GM23248 (cell line): ENCODE data around the gene VKORC1. TPM values are rescaled to one million over a fixed set of nuclear protein-coding genes. Genes with fewer than 3 reads are reported as not detected.
A peak's percentile ranks its signal among the peaks of the same experiment; 100 is the strongest.
"Not testable (repeated sequence)": the region's sequence is repeated elsewhere in the genome, so short reads cannot be mapped to it uniquely, and the experiment has no call there.

Experiments
- DNase-seq: peaks from one replicate; pipeline ENCODE4 v3.0.0-alpha.2; 2015
- H2AFZ ChIP-seq: fragments of 200-600 bp; sonication (generic); 2 replicates; pipeline ENCODE4 v1.6.1; 2016; ENCODE audit warnings: antibody characterized with exemption
- H3F3A ChIP-seq: fragments of 200-600 bp; sonication (generic); 2 replicates; pipeline ENCODE4 v1.6.1; 2016; ENCODE audit warnings: mild to moderate bottlenecking, antibody characterized with exemption, mixed run types; ENCODE audit not compliant: insufficient read depth
- H3K27ac ChIP-seq: fragments of 200-600 bp; sonication (generic); 2 replicates; pipeline ENCODE4 v1.5.1; 2016; ENCODE audit warnings: mild to moderate bottlenecking
- H3K27me3 ChIP-seq: fragments of 200-600 bp; sonication (generic); replicated peaks from 2 replicates; pipeline ENCODE4 v1.6.1; 2016; ENCODE audit warnings: mild to moderate bottlenecking; ENCODE audit not compliant: insufficient read depth
- H3K36me3 ChIP-seq: fragments of 200-600 bp; sonication (generic); 2 replicates; pipeline ENCODE4 v1.6.1; 2016; ENCODE audit warnings: low read depth, mild to moderate bottlenecking
- H3K4me1 ChIP-seq: fragments of 200-600 bp; sonication (generic); 2 replicates; pipeline ENCODE4 v1.6.1; 2016; ENCODE audit warnings: mild to moderate bottlenecking; ENCODE audit not compliant: insufficient read depth
- H3K4me2 ChIP-seq: fragments of 200-600 bp; sonication (generic); one replicate; pipeline ENCODE4 v1.6.1; 2016; ENCODE audit warnings: mild to moderate bottlenecking; ENCODE audit not compliant: unreplicated experiment
- H3K4me3 ChIP-seq: fragments of 200-600 bp; sonication (generic); 2 replicates; pipeline ENCODE4 v1.5.1; 2016; ENCODE audit warnings: mild to moderate bottlenecking
- H3K79me2 ChIP-seq: fragments of 200-600 bp; sonication (generic); 2 replicates; pipeline ENCODE4 v1.6.1; 2016; ENCODE audit warnings: mild to moderate bottlenecking; ENCODE audit not compliant: insufficient read depth
- H3K9ac ChIP-seq: fragments of 200-600 bp; sonication (generic); 2 replicates; pipeline ENCODE4 v1.6.1; 2016; ENCODE audit warnings: mild to moderate bottlenecking
- H3K9me2 ChIP-seq: fragments of 200-600 bp; sonication (generic); 2 replicates; pipeline ENCODE4 v1.6.1; 2016; ENCODE audit warnings: mixed run types, mild to moderate bottlenecking, moderate library complexity; ENCODE audit not compliant: insufficient read depth
- H3K9me3 ChIP-seq: fragments of 200-600 bp; sonication (generic); one replicate; pipeline ENCODE4 v1.6.1; 2017; ENCODE audit warnings: low read depth
- H4K20me1 ChIP-seq: fragments of 200-600 bp; sonication (generic); 2 replicates; pipeline ENCODE4 v1.6.0; 2016; ENCODE audit not compliant: insufficient read depth
- EZH2 ChIP-seq: fragments of 200-600 bp; sonication (generic); IDR thresholded peaks from 2 replicates; pipeline ENCODE4 v1.6.1; 2018; ENCODE audit warnings: antibody characterized with exemption, mild to moderate bottlenecking; ENCODE audit not compliant: insufficient read depth, poor library complexity, severe bottlenecking
- EZH2phosphoT487 ChIP-seq: fragments of 200-600 bp; sonication (generic); IDR thresholded peaks from 2 replicates; pipeline ENCODE4 v1.6.1; 2018; ENCODE audit warnings: antibody characterized with exemption, moderate library complexity, mild to moderate bottlenecking, low read depth; ENCODE audit not compliant: insufficient read depth
- WGBS, 2 experiments: methylation state at CpG; one replicate each; pipeline ENCODE4 v1.1.6; 2015 to 2017; ENCODE audit warnings: low lambda C conversion rate in 2 of 2, low coverage in 1 of 2; ENCODE audit errors: missing lambda C conversion rate in 2 of 2; 5-methylcytosine and 5-hydroxymethylcytosine counted together
- in situ Hi-C: fragments of 300-500 bp; cut with MboI; formaldehyde crosslinking; loops from 2 replicates; pipeline ENCODE4 v1.15.0; 2020
- polyA plus RNA-seq: library from polyadenylated mRNA; unstranded; fragments of >200 nt; fragmentation: Nextera tagmentation; extraction: Ambion mirVana; gene quantifications from 2 replicates; pipeline ENCODE4 v1.2.1, GENCODE V29; 2016
- total RNA-seq: library from RNA; depleted of rRNA; stranded (reverse); fragments of >200 nt; shearing (Covaris generic); gene quantifications from 2 replicates; pipeline ENCODE4 v1.2.3, GENCODE V29; 2014

The VKORC1 gene
- total and polyA plus RNA-seq, 2 experiments from 2014 or later = 480 to 535 TPM

DNA sequence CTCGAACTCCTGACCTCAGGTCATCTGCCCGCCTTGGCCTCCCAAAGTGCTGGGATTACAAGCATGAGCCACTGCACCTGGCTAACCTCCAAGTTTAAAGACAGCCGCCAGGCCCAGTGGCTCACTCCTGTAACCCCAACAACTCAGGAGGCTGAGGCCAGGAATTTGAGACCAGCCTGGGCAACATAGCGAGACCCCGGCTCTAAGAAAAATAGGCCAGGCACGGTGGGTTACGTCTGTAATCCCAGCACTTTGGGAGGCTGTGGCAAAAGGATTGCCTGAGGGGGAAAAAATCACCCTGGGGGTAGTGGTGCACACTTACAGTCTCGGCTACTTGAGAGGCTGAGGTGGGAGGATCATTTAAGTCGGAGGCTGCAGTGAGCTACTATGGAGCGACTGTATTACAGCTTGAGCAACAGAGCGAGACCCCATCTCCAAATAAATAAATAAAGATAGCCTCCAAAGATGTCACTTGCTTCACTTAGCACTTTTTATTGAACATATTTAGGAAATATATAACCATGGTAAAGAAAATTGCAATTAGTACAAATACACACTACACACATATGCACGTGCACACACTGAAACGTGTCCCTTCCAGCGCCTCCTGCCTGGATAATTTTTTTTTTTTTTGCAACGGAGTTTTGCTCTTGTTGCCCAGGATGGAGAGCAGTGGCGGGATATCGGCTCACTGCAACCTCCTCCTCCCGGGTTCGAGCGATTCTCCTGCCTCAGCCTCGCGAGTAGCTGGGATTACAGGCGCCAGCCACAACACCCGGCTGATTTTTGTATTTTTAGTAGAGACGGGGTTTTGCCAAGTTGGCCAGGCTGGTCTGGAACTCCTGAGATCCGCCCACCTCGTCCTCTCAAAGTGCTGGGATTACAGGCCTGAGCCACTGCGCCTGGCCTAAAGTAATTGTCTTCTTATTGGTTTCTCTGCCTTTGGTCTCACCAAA is 12.2 kb upstream of the VKORC1 start:
- H2AFZ ChIP-seq = no peak overlapping the region
- no peak for TF ChIP-seq EZH2phosphoT487
- no peak for TF ChIP-seq EZH2
- peaks cover 13% of the 10 kb centered on the region; the same call in 1 of the 2 replicates for H3K36me3 ChIP-seq
- H3K9ac ChIP-seq = no peak overlapping the region
- no peaks in the 10 kb centered on the region for H4K20me1 ChIP-seq
- no peaks in the 10 kb centered on the region for H3K27me3 ChIP-seq
- no peak overlapping the region for H3K27ac ChIP-seq
- 0 out of 2 replicates have a peak, but pooled peaks cover 6% of the 10 kb centered on the region for H3K4me1 ChIP-seq
- no peak overlapping the region for H3K4me3 ChIP-seq
- DNase-seq = no peak
- no peaks in the 10 kb centered on the region for H3F3A ChIP-seq
- no peak overlapping the region for H3K4me2 ChIP-seq
- WGBS, 2 experiments = 91 to 92% methylated on average over 28 of the region's 28 CpGs
- no peaks in the 10 kb centered on the region for H3K9me2 ChIP-seq
- H3K9me3 ChIP-seq = no peaks in the 10 kb centered on the region
- in situ Hi-C loops = no loop called here
- H3K79me2 ChIP-seq = peaks cover 24% of the 10 kb centered on the region

DNA sequence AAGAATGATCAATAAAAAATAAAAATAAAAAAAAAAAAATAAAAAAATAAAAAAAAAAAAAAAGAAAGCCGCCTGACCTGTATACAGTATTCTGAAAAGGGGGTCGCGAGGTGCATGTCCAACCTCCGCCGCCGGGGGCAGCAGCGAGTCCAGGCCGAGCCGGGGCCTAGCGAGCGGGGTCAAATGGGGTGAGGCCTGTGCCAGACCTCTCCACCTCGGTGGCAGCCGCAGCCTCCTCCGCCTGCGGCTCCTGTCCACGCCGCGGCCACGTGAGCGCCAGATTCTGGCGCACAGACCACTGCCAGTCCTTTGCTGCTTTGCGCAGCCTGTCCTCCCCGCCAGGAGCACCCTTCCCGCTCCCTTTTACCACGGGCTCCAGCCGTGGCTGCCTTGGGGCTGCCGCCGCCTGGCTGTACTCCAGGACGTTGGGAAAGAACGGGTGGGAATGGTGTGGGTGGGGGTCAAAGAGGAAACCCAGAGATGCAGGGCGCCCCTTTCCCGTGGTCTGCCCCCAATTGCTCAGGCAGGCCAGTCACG is 11.1 kb upstream of the VKORC1 start:
- no peak for TF ChIP-seq EZH2
- TF ChIP-seq EZH2phosphoT487 = no peak
- Histone ChIP-seq H2AFZ (peak overlapping the region; percentile 75), H3K27ac (0 out of 2 replicates have a peak overlapping the region, but pooled peaks have one; percentile 8), H3K4me3 (no peak overlapping the region), H3F3A (0 out of 2 replicates have a peak, but pooled peaks cover 5% of the 10 kb centered on the region), H3K36me3 (peaks cover 4% of the 10 kb centered on the region; the same call in 1 of the 2 replicates), H3K9me2 (no peaks in the 10 kb centered on the region), H3K9ac (peak overlapping the region; percentile 66), H3K9me3 (no peaks in the 10 kb centered on the region), H3K27me3 (no peaks in the 10 kb centered on the region), H3K79me2 (peaks cover 24% of the 10 kb centered on the region), H3K4me2 (peak overlapping the region; percentile 11), H3K4me1 (0 out of 2 replicates have a peak, but pooled peaks cover 6% of the 10 kb centered on the region), H4K20me1 (no peaks in the 10 kb centered on the region)
- in situ Hi-C loops = no loop called here
- peak; percentile 81 for DNase-seq
- 6 to 8% methylated on average over 32 to 33 of the region's 33 CpGs for WGBS, 2 experiments

GRCh38 chr16:31100876-31101641 is 6.5 kb upstream of the VKORC1 start:
- H3K9me3 ChIP-seq, H3K79me2 ChIP-seq, H3K36me3 ChIP-seq, H3K4me2 ChIP-seq, H3K27ac ChIP-seq, H3K9me2 ChIP-seq, in situ Hi-C loops, H4K20me1 ChIP-seq, DNase-seq, H3K4me1 ChIP-seq, H3F3A ChIP-seq, H3K27me3 ChIP-seq, H2AFZ ChIP-seq, H3K4me3 ChIP-seq, H3K9ac ChIP-seq: not testable (repeated sequence)
- WGBS, 2 experiments = 89 to 93% methylated on average over 12 to 13 of the region's 13 CpGs

- Histone ChIP-seq H4K20me1 (no peaks in the 10 kb centered on the region), H3K27ac (no peak overlapping the region), H3K4me3 (no peak overlapping the region), H3K9ac (no peak overlapping the region), H2AFZ (no peak overlapping the region), H3K9me3 (no peaks in the 10 kb centered on the region), H3K27me3 (no peaks in the 10 kb centered on the region), H3K9me2 (no peaks in the 10 kb centered on the region), H3F3A (0 out of 2 replicates have a peak, but pooled peaks cover 5% of the 10 kb centered on the region), H3K4me1 (peaks cover 6% of the 10 kb centered on the region; the same call in 1 of the 2 replicates), H3K79me2 (no peaks in the 10 kb centered on the region), H3K36me3 (no peaks in the 10 kb centered on the region), H3K4me2 (no peak overlapping the region)
- TF ChIP-seq EZH2phosphoT487 = no peak
- TF ChIP-seq EZH2 = no peak
- in situ Hi-C loops = no loop called here
- 41 to 43% methylated on average over 4 of the region's 4 CpGs for WGBS, 2 experiments
- DNase-seq = peak; percentile 63
Observed at GRCh38 chr16:31099860-31100638, 5.5 kb upstream of the VKORC1 start.
